HT-29 (cell line): ENCODE measurements around the gene MAP10. TPM values are rescaled to one million over a fixed set of nuclear protein-coding genes. Genes with fewer than 3 reads are reported as not detected.

ENCODE experiments used
- DNase-seq: peaks from one replicate; pipeline ENCODE4 v3.0.0-alpha.2; 2015; ENCODE audit warnings: low spot score
- small RNA-seq: library from RNA; depleted of rRNA; stranded (forward); fragments of <200 nt; gene quantifications from one replicate; pipeline ENCODE3, GENCODE V24; 2014
- total RNA-seq: library from RNA; depleted of rRNA; stranded (reverse); fragments of >200 nt; shearing (Covaris generic); gene quantifications from 2 replicates; pipeline ENCODE4 v1.2.3, GENCODE V29; 2014; rRNA removed

The MAP10 gene
- total RNA-seq, 1 experiment from 2014 or later, result not detected

DNA sequence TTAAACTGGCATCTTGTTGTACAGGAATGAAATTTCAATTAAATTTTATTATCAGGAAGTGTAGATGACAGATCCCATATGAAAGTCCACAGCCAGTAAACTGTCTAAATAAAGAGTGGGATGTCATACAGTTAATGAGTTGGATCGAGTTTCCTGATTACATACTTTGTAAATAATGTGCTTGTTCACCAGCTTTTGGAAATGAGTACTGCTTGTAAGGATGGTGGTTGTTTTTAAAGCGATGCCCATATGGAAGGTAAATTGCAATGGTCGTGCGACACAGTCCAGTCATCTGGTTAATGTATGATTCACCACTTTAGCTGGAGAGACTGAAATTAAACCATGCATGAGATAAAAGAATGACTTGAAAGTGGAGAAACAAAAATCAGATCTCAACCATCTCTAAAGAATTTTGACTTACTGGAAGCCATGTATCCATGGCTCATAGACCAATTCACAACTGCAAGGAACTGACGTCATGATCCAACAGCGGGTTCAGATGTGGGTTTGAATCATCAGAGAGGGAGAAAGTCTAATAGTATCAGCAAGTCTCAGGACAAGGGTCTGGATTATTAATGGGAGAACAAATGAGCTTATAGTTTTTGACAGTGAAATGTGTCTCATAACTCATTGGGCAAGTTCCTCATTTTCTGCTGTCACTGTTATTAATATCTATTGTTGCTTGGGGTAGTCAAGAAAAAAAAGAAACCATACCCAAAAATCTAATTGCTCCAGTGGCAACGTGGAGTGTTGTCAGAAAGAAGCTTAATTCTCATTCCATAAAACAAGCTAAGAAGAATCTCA is 49.0 kb downstream of the MAP10 start:
- no peak for DNase-seq

DNA sequence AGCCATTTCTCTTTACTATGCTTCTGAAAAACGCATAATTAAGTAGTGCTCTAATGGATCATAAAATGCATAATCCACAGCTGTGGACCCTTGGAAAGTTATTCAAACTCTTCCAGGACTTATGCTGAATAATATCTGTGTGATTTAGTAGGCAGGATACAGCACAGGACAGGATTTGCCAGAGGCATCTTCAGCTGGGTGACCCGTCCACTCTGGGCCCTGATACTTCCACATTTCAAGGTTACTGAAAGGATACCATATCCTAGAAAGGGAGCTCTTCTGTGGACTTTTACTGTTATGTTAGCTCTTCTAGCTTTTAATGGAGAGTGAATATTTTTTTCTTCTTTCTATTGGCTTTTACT is 49.6 kb downstream of the MAP10 start:
- no peak for DNase-seq

DNA sequence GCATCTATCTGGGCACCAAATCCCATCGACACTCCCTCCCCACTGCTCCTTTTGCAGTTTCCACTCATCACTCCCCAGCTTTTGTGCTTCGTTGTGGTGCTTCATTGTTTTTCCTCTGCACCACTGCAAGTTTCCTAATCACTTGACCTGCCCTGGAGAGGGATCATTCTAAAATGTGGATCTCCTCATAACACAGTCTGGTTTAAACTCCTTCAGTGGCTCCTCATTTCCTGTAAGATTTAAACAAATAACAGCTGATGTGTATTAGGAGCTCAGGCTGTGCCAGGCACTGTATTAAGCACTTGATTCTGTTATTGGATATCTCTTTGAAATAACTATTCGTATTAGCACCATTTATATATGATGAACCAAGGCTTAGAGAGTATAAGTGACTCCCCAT is 51.3 kb downstream of the MAP10 start:
- DNase-seq, result no peak

Small RNA genes lying within 50 kb of the gene (small RNA-seq; reads per million reads assigned to genes)
- not detected for gene RNU1-74P

Other genes with a start within 250 kb of the MAP10 start
- 4.1 and 5.1 TPM in 2 replicates for gene SIPA1L2, start 175.3 kb upstream of the MAP10 start, total RNA-seq
- gene NTPCR, start 145.2 kb downstream of the MAP10 start, total RNA-seq, result 15.0 and 15.2 TPM in 2 replicates